AG20443 (cell line): Measurements from ENCODE around the gene MCCC1.
"Not testable (repeated sequence)": the region's sequence is repeated elsewhere in the genome, so short reads cannot be mapped to it uniquely, and the experiment has no call there.

ENCODE experiments used
- DNase-seq: peaks from one replicate; pipeline ENCODE4 v3.0.0; 2012; ENCODE audit warnings: low spot score, mixed read lengths

Gene MCCC1

DNA sequence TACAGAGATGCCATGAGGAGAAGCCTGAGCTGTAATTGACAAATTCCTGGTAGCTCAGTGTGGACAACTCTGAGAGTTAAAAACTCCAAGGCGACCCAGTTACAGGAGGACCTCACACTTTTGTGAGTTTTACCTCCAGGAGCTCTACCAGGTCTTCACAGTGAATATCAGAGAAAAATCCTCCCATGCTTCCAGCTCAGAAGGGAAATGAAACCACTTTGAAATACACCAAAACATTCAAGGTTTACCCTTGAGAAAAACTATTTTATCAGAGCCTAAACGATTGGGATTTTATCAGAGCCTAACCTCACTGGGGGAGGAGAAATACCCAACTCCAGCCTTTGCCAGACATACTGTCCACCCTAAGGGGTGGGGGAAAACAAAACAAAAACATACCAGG, 52.4 kb downstream of the MCCC1 start:
- DNase-seq: no peak

DNA sequence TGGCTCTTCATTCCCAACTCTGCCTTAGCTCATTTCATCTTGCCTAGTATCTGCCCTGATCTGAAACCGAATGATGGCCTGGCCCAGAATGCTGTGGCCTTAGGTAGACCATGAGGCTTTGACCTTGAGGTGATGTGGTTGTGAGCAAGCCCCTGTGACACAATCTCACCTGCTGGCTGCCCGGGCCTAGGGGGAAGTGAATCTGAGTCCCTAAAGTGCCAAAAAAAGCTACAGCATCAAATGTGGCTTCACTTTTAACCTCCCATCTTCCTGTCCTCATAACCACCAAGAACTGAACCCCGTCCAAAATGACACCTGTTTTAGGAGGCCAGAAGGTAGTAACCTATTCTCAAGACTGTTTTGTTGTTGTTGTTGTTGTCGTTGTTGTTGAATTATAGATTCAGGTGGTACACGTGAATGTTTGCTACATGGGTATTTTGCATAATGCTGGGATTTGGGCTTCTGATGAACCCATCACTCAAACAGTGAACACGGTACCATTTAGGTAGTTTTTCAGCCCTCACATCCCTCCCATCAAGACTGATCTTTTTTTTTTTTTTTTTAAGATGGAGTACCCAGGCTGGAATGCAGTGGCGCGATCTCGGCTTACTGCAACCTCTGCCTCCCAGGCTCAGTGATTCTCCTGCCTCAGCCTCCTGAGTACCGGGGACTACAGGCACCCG, 54.6 kb downstream of the MCCC1 start:
- DNase-seq: no peak

- no peak for DNase-seq
Observed at GRCh38 chr3:183038757-183039156, 60.5 kb downstream of the MCCC1 start.

DNA sequence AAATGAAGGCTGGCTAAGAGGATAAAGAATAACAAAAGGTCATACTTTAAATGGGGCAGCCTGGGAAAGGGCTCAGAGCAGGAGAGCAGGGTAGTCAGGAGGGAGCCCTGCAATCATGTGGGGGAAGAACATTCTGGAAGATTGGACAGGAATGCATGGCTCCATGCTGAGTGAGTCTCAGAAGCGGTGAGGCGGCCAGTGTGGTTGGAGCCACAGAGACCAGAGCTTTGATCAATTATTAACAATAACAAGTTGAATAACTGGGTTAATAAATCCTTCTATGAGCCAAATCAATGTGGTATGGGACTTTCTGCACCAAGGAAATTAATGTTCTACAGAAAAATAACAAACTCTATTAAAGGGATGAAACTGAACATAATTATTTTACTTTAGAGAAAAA, 61.1 kb downstream of the MCCC1 start:
- no peak for DNase-seq

DNA sequence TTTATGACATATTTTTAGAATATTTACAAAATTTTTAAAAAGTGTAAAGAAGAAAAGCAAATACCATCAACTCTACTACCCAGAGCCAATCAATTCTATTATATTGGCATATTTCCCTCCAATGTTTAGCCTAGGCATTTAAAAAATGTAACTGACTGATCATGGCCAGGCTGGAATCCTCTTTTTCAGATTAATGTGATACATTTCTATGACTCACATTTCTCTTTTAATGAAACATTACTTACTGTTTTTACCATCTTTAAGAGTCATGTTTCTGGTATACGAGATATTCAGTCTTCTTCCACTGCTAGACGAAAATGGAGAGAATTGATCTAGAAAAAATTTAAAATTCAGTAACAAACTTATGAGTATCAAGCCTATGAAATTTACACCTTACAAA, 65.5 kb downstream of the MCCC1 start:
- DNase-seq: peak; percentile 54

GRCh38 chr3:183032880-183033555, 66.3 kb downstream of the MCCC1 start:
- DNase-seq: no peak

GRCh38 chr3:183031826-183032225, 67.5 kb downstream of the MCCC1 start:
- DNase-seq: no peak

DNA sequence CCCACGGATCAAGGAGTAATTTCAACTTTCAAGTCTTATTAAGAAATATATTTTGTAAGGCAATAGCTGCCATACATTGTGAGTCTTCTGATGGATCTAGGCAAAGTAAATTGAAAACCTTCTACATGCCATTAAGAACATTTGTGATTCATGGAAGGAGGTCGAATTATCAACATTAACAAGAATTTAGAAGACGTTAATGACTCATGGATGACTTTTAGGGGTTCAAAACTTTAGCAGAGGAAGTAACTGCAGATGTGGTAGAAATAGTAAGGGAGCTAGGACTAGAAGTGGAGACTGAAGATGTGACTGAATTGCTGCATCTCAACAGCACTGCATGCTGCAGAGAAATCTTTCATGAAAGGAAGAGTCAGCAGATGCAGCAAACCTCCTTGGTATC, 70.9 kb downstream of the MCCC1 start:
- DNase-seq: no peak

DNA sequence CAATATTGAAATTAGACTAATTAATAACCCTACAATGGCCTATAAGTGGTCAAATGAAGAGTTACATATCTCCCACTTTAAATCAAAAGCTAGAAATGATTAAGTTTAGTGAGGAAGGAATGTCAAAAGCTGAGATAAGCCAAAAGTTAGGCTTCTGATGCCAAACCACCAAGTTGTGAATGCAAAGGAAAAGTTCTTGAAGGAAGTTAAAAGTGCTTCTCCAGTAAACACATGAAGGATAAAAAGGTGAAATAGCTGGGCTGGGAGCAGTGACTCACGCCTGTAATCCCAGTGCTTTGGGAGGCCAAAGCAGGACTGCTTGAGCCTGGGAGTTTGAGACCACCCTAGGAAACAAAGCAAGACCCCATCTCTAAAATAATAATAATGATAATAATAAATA, 72.0 kb downstream of the MCCC1 start:
- no peak for DNase-seq

GRCh38 chr3:183022936-183023516, 76.3 kb downstream of the MCCC1 start:
- DNase-seq: no peak

- no peak for DNase-seq
Observed at GRCh38 chr3:183018421-183019192, 80.7 kb downstream of the MCCC1 start.

- no peak for DNase-seq
Observed at GRCh38 chr3:183015185-183015584, 84.1 kb downstream of the MCCC1 start.

GRCh38 chr3:183013856-183014255, 85.4 kb downstream of the MCCC1 start:
- DNase-seq: no peak

GRCh38 chr3:183013074-183013473, 86.2 kb downstream of the MCCC1 start:
- DNase-seq: no peak

DNA sequence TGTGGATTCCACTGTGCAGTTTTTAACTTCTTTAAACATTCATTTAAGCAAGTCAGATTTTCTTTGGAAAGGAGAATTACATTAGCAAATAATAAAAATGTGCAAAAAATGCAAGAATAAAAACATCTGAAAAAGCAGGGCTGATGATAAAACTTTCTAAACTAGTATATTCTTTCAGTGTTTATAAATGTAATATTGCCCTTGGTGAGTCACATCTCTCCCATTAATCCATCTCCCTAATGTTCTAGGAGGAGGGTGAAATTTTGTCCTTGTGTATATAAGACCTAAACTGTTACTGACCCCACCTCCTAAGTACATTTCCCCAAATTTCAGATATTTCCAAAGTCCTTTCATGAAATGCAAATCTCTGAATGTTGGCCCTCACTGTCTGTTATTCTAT, 90.5 kb downstream of the MCCC1 start:
- DNase-seq: no peak

GRCh38 chr3:183008303-183008702, 91.0 kb downstream of the MCCC1 start:
- no peak for DNase-seq

GRCh38 chr3:183006396-183007002, 92.8 kb downstream of the MCCC1 start:
- no peak for DNase-seq

DNA sequence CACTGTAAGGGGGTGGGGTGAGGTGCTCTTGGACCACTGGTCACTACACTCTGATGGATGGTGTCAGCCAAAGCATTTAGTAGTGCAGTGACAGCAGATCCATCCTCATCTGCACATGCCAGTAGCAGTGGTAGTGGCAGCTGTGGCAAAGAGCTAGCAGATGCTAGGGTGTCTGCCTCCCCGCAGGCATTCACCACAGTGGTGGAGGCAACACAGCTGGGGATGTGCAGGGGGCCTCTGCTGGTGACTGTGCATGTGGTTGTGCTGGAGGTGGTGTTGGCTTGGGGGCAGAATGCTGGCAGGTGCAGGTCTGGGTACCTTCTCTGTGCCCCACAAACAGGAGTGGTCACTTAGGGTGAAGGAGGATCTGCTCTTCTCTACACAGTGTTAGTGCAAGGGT, 99.5 kb downstream of the MCCC1 start:
- no peak for DNase-seq

GRCh38 chr3:182993486-182994201, 105.7 kb downstream of the MCCC1 start:
- DNase-seq: not testable (repeated sequence)

DNA sequence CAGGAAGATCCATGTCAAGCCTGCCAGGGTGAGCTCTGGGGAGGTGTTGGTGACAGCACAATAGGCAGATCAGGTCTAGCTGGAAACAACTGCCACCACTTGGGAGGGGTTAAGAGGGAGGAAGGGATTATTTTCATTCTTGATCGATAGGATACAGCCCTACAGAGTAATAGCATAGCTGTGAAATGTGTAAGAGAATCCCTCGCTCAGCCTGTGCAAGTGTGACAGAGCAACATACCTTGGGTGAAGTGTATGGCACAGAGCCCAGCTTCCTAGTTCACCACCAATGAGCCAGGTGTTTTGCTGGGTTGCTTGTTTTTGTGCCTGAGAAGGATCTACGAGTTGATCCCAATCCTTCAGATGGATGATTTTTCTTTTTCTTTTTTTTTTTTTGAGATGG, 109.7 kb downstream of the MCCC1 start:
- DNase-seq: no peak

GRCh38 chr3:182986021-182986420, 113.3 kb downstream of the MCCC1 start:
- no peak for DNase-seq

- DNase-seq: no peak
Observed at GRCh38 chr3:182983876-182984275, 115.4 kb downstream of the MCCC1 start.
